ENCODE data around the gene SCYL2.

- TF ChIP-seq CTCF (IDR thresholded peaks at IDR 0.05; ENCODE audit: low read depth, low read length, missing input control), result no peak
- no peak for TF ChIP-seq FOXA1 (IDR thresholded peaks at IDR 0.05)
- no peak for TF ChIP-seq ZBTB33 (IDR thresholded peaks at IDR 0.05)
- TF ChIP-seq SP1 (IDR thresholded peaks at IDR 0.05), result no peak
- no peak for TF ChIP-seq HNF4G (IDR thresholded peaks at IDR 0.05)
- no peak for TF ChIP-seq REST (IDR thresholded peaks at IDR 0.05)
- no peak for TF ChIP-seq RAD21 (IDR thresholded peaks at IDR 0.05)
- TF ChIP-seq MAX (IDR thresholded peaks at IDR 0.05), result no peak
- no peak for TF ChIP-seq TAF1 (conservative IDR thresholded peaks at IDR 0.05)
Observed at GRCh38 chr12:100229876-100230275, 37.1 kb upstream of the SCYL2 start.

Data from liver (tissue), 3 donors.